Mesendoderm (in vitro differentiated cells): ENCODE data around the gene PRKCB.

Source experiments
- DNase-seq: peaks from one replicate; pipeline ENCODE4 v3.0.0; 2013
- H2AK5ac ChIP-seq: 2 replicates; pipeline ENCODE4 v1.6.1; 2013; ENCODE audit warnings: low read length, inconsistent platforms
- H2BK120ac ChIP-seq: 2 replicates; pipeline ENCODE4 v1.6.1; 2013; ENCODE audit warnings: low read depth, mild to moderate bottlenecking, low read length, moderate library complexity, mixed read lengths
- H2BK15ac ChIP-seq: replicated peaks from 2 replicates; pipeline ENCODE4 v1.6.1; 2013; ENCODE audit warnings: low read depth, mild to moderate bottlenecking, moderate library complexity
- H2BK5ac ChIP-seq: 2 replicates; pipeline ENCODE4 v1.6.1; 2013; ENCODE audit warnings: low read length, inconsistent platforms
- H3K18ac ChIP-seq: 2 replicates; pipeline ENCODE4 v1.6.1; 2013; ENCODE audit warnings: mild to moderate bottlenecking, low read length, mixed read lengths
- H3K23ac ChIP-seq: one replicate; pipeline ENCODE4 v1.6.1; 2013; ENCODE audit warnings: low read length
- H3K27ac ChIP-seq: 2 replicates; pipeline ENCODE4 v1.5.1; 2013; ENCODE audit warnings: low read depth, mild to moderate bottlenecking, inconsistent platforms, low read length, moderate library complexity
- H3K27me3 ChIP-seq: 2 replicates; pipeline ENCODE4 v1.6.1; 2013; ENCODE audit warnings: low read length, control low read depth, mild to moderate bottlenecking, inconsistent platforms; ENCODE audit not compliant: insufficient read depth, poor library complexity
- H3K36me3 ChIP-seq: 2 replicates; pipeline ENCODE4 v1.6.1; 2013; ENCODE audit warnings: low read length, inconsistent platforms; ENCODE audit not compliant: control insufficient read depth, insufficient read depth
- H3K4ac ChIP-seq: one replicate; pipeline ENCODE4 v1.6.1; 2013; ENCODE audit warnings: low read depth, mild to moderate bottlenecking, low read length, moderate library complexity
- H3K4me1 ChIP-seq: 2 replicates; pipeline ENCODE4 v1.6.1; 2013; ENCODE audit warnings: low read depth, low read length, inconsistent platforms; ENCODE audit not compliant: control insufficient read depth
- H3K4me2 ChIP-seq: 2 replicates; pipeline ENCODE4 v1.6.1; 2013; ENCODE audit warnings: low read length
- H3K4me3 ChIP-seq: 2 replicates; pipeline ENCODE4 v1.5.1; 2013; ENCODE audit warnings: mild to moderate bottlenecking, low read length
- H3K56ac ChIP-seq: one replicate; pipeline ENCODE4 v1.6.1; 2013; ENCODE audit warnings: low read length
- H3K79me1 ChIP-seq: 2 replicates; pipeline ENCODE4 v1.6.1; 2013; ENCODE audit warnings: low read length, inconsistent platforms
- H3K79me2 ChIP-seq: 2 replicates; pipeline ENCODE4 v1.6.1; 2013; ENCODE audit warnings: mild to moderate bottlenecking, low read length; ENCODE audit not compliant: control insufficient read depth, insufficient read depth
- H3K9ac ChIP-seq: 2 replicates; pipeline ENCODE4 v1.6.1; 2013; ENCODE audit warnings: low read length, inconsistent platforms
- H4K5ac ChIP-seq: one replicate; pipeline ENCODE4 v1.6.1; 2013; ENCODE audit warnings: low read length
- H4K8ac ChIP-seq: one replicate; pipeline ENCODE4 v1.6.1; 2013; ENCODE audit warnings: low read depth, mild to moderate bottlenecking, control low read depth, low read length, moderate library complexity
- WGBS: extraction: QIAGEN DNeasy Blood & Tissue Kit; methylation state at CpG from one replicate; pipeline ENCODE4 v1.1.7; 2013; ENCODE audit warnings: low lambda C conversion rate, missing lambda C conversion rate; ENCODE audit not compliant: insufficient coverage; ENCODE audit errors: extremely low coverage; 5-methylcytosine and 5-hydroxymethylcytosine counted together

PRKCB gene

DNA sequence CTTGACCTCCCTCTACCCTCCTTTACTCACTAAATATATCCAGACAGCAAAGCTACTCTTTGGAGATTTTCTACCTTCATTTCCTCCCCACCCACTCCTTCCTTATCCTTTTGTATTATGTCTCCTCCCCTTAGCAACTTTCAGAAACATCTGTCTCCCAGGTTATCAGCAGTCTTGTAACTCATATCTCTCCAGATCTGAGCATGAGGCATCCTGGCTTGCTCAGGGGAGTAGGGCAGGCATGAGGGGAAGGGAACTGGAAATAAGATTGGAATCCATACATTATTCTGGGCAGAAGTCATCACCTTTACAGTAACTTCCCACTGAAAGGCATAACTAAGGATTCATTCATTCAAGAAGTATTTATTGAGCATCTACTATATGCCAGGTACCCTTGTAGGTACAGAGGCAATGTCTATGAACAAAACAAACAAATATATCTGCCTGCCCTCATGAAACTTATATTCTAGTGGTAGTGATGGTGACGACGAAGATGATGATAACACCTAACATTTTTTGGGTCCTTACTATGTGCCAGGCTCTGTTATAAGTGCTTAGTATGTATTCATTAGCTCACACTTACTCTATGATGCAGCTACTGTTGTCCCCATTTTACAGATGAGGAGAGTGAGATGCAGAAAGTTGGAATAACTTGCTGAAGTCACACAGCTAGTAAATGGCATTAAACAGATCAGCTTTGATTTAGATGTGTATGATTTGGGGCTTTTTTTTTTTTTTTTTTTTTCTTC is 296.4 kb downstream of the PRKCB start:
- no peak overlapping the region for H3K4me3 ChIP-seq
- H3K4me1 ChIP-seq, result peaks cover 3% of the 10 kb centered on the region
- H3K79me1 ChIP-seq, result no peaks in the 10 kb centered on the region
- H3K56ac ChIP-seq, result no peak overlapping the region
- H3K79me2 ChIP-seq, result no peaks in the 10 kb centered on the region
- no peak overlapping the region for H3K18ac ChIP-seq
- H3K4ac ChIP-seq, result no peak overlapping the region
- no peak overlapping the region for H4K5ac ChIP-seq
- H3K9ac ChIP-seq, result no peak overlapping the region
- no peak overlapping the region for H2BK120ac ChIP-seq
- WGBS, result no CpG with 5 or more reads among the region's 2 CpGs
- no peak overlapping the region for H3K23ac ChIP-seq
- peak; percentile 41 for DNase-seq
- H3K36me3 ChIP-seq, result no peaks in the 10 kb centered on the region
- H2BK15ac ChIP-seq, result no peak overlapping the region
- no peak overlapping the region for H3K4me2 ChIP-seq
- H4K8ac ChIP-seq, result no peak overlapping the region
- no peak overlapping the region for H2BK5ac ChIP-seq
- no peak overlapping the region for H3K27ac ChIP-seq
- no peak overlapping the region for H2AK5ac ChIP-seq
- H3K27me3 ChIP-seq, result no peaks in the 10 kb centered on the region

DNA sequence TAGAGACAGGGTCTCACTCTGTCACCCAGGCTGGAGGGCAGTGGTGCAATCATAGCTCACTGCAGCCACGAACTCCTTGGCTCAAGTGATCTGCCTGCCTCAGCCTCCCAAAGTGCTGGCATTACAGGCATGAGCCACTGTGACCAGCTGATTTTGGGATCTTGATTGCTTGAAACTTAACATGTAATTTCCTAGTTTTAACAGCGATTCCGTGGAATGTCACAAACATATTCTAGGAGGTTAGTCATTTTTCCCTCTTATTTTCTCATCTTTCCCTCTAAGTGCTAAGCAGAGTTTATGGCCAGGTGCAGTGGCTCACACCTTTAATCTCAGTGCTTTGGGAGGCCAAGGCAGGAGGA is 297.0 kb downstream of the PRKCB start:
- no CpG with 5 or more reads among the region's 3 CpGs for WGBS
- no peak for DNase-seq
- Histone ChIP-seq H3K18ac (no peak overlapping the region), H3K4me3 (no peak overlapping the region), H3K79me1 (no peaks in the 10 kb centered on the region), H3K23ac (no peak overlapping the region), H4K5ac (no peak overlapping the region), H2BK120ac (no peak overlapping the region), H3K4me2 (no peak overlapping the region), H3K36me3 (no peaks in the 10 kb centered on the region), H3K9ac (no peak overlapping the region), H4K8ac (no peak overlapping the region), H2BK15ac (no peak overlapping the region), H3K27me3 (no peaks in the 10 kb centered on the region), H3K27ac (no peak overlapping the region), H3K4ac (no peak overlapping the region), H3K56ac (no peak overlapping the region), H2AK5ac (no peak overlapping the region), H2BK5ac (no peak overlapping the region), H3K4me1 (peaks cover 3% of the 10 kb centered on the region), H3K79me2 (no peaks in the 10 kb centered on the region)

DNA sequence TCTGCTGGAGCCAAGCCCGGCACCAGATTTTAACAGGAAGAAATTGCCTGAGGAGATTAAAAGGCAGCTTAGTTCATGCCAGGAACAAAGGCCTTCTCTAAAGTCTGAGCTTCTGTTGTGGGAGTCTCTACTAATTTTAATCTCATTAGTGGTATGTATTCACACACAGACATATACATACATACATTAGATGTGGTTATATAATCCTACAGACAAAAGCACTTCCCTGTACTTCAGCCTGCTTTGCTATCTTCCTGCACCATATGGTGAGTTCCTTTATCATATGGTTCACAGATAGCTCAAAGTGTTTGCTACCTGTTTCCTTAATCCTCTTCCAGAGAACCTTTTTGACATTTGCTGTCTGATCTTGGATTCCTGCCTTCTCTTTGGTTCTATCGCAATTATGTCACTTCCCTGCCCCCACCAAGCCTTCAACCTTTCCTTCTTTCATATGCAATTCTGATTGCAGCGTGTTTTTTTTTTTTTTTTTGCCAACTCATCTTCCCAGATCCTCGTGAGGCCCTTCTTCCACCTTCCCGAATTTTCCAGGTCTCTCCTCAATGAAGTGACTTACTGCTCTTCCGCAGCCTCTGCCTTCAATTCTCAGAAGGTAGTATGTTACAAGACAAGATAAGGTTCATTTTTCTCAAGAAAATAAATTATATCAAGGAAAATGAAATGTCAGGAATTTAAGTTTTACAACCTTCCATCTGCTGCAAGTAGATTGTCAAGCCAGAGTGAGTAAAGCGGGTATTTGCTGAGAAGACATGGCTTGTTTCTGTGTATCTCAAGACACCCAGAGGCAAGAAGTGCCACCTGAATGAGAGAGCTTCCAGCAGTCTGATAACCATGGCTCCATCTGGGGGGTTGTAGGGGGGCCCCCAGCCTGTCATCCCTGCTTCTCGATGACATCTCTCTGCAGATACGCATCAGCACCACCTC is 300.1 kb downstream of the PRKCB start:
- H2AK5ac ChIP-seq, result no peak overlapping the region
- H3K79me2 ChIP-seq, result no peaks in the 10 kb centered on the region
- peak overlapping the region; percentile 88 for H2BK15ac ChIP-seq
- H3K9ac ChIP-seq, result no peak overlapping the region
- WGBS, result no CpG with 5 or more reads among the region's 9 CpGs
- H3K27me3 ChIP-seq, result no peaks in the 10 kb centered on the region
- H2BK120ac ChIP-seq, result no peak overlapping the region
- H3K36me3 ChIP-seq, result no peaks in the 10 kb centered on the region
- H3K23ac ChIP-seq, result no peak overlapping the region
- H3K18ac ChIP-seq, result peak overlapping the region; percentile 65
- DNase-seq, result peak; percentile 88
- no peak overlapping the region for H3K4me2 ChIP-seq
- H3K56ac ChIP-seq, result peak overlapping the region; percentile 25
- no peak overlapping the region for H2BK5ac ChIP-seq
- H3K79me1 ChIP-seq, result no peaks in the 10 kb centered on the region
- peaks cover 5% of the 10 kb centered on the region for H3K4me1 ChIP-seq
- peak overlapping the region; percentile 51 for H3K27ac ChIP-seq
- H4K5ac ChIP-seq, result no peak overlapping the region
- no peak overlapping the region for H3K4me3 ChIP-seq
- H3K4ac ChIP-seq, result peak overlapping the region; percentile 24
- peak overlapping the region; percentile 13 for H4K8ac ChIP-seq

DNA sequence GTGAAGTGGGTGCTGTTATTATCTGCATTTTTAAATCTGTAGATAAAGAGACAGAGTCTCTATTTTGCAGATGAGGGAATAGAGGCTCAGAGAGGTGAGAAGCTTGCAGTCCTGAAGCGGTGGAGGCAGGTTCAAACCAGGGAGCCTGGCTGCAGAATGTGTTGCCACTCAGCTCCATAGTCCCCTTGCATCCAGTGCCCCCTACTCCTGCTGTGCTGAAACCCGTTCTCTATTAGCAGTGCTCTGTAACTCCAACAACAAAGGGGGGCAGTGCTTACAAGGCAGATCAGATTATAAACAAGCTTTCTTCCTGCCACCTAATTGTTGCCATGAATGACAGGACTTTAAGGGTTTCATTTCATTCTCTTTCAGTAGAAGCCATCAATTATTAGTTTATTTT is 302.2 kb downstream of the PRKCB start:
- Histone ChIP-seq H3K23ac (no peak overlapping the region), H3K9ac (no peak overlapping the region), H3K4me3 (no peak overlapping the region), H3K27ac (no peak overlapping the region), H3K79me2 (no peaks in the 10 kb centered on the region), H2BK120ac (no peak overlapping the region), H3K79me1 (no peaks in the 10 kb centered on the region), H4K8ac (no peak overlapping the region), H2BK5ac (no peak overlapping the region), H3K4ac (no peak overlapping the region), H3K4me2 (no peak overlapping the region), H3K27me3 (no peaks in the 10 kb centered on the region), H4K5ac (no peak overlapping the region), H3K56ac (no peak overlapping the region), H3K36me3 (no peaks in the 10 kb centered on the region), H2BK15ac (no peak overlapping the region), H3K4me1 (peaks cover 5% of the 10 kb centered on the region), H2AK5ac (no peak overlapping the region), H3K18ac (no peak overlapping the region)
- no CpG with 5 or more reads among the region's 2 CpGs for WGBS
- DNase-seq, result peak; percentile 84

DNA sequence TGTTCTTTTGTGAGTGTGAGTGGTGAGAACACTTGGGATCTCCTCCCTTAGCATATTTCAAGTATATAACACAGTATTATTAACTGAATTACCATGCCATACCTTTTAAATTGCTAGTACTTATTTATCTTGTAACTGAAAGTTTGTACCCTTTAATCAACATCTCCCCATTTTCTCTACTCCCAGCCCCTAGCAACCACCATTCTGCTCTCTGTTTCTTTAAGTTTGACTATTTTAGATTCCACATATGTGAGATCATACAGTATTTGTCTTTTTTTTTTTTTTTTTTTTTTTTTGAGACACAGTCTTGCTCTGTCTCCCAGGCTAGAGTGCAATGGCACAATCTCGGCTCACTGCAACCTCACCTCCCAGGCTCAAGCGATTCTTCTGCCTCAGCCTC is 302.8 kb downstream of the PRKCB start:
- Histone ChIP-seq H3K79me2 (no peaks in the 10 kb centered on the region), H4K5ac (no peak overlapping the region), H3K9ac (no peak overlapping the region), H2BK5ac (no peak overlapping the region), H3K4me1 (peaks cover 5% of the 10 kb centered on the region), H2BK120ac (no peak overlapping the region), H3K23ac (no peak overlapping the region), H3K27ac (no peak overlapping the region), H3K4me3 (no peak overlapping the region), H3K36me3 (no peaks in the 10 kb centered on the region), H3K4me2 (no peak overlapping the region), H3K18ac (no peak overlapping the region), H3K79me1 (no peaks in the 10 kb centered on the region), H3K27me3 (no peaks in the 10 kb centered on the region), H3K56ac (no peak overlapping the region), H4K8ac (no peak overlapping the region), H2BK15ac (no peak overlapping the region), H2AK5ac (no peak overlapping the region), H3K4ac (no peak overlapping the region)
- DNase-seq, result peak; percentile 57
- no CpG with 5 or more reads among the region's 2 CpGs for WGBS
